ENCODE results near the gene NISCH.

Gene NISCH

DNA sequence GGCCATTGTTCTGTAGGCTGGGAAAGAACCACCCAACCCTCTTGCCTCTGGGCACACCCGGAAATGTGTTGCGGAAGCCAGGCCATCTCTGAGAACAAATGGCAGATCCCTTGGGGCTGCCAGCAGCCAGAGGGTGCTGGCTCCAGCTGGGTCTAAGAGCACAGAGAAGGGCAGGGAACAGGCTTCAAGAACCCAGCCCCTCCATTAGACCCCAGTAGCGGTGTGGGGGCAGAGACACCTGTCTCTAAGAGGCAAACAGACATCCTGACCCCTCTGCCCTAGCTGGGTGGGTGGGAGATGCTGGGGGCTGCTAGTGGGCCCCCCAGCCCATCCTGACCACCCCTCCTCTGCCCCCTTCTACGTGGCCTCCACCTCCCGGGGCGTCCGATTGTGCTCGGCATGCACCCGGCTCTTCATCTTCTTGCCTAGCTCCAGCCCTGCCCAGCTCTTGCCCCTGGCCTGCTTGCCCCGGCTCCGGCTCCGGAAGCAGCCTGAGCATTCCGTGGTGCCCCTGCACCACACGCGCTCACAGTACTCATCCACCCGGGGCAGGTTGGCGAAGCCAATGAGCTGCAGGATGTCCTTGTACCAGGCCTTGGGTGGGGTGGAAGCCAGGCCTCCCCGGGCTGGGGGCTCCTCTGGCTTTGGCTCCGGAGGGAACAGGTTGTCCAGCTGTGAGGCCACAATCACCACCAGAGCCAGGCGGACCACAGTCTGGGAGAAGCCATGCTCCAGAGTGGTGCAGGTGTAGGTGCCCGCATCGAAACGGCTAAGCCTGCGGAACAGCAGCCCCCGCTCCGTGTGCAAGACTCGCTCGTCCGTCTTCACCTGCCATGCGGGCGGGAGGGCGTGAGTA is 19.9 kb upstream of the NISCH start:
- no peak for DNase-seq

DNA sequence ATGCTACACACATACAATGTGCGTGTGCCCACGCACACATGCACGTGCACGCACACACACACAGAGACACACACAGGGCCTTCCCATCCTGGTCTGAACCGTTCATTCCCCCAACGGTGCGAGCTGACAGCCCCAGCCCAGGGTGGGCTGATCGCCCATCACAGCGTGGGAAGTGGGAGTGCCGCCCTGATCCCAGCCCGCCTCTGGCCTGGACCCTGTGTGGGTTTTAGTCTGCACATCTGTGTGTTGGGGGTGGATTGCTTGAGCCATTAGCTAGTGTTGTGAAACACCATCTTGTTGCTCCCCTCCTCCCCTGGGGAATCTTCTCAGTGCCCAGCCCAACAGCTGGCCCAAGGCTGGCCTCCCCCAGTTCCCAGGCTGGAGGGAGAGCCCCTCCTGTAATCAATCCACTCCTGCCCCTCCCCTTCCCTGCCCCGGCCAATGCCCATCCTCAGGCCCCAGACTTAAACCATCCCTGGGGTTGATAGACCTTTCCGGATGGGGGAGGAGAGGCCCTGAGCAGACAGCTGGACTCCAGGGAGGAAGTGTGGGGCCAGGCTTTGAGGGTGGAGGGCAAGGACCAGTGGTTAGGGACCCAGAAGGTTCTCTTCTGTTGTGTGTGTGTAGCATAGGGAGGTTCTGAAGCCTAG is 18.8 kb upstream of the NISCH start:
- no peak for DNase-seq

DNA sequence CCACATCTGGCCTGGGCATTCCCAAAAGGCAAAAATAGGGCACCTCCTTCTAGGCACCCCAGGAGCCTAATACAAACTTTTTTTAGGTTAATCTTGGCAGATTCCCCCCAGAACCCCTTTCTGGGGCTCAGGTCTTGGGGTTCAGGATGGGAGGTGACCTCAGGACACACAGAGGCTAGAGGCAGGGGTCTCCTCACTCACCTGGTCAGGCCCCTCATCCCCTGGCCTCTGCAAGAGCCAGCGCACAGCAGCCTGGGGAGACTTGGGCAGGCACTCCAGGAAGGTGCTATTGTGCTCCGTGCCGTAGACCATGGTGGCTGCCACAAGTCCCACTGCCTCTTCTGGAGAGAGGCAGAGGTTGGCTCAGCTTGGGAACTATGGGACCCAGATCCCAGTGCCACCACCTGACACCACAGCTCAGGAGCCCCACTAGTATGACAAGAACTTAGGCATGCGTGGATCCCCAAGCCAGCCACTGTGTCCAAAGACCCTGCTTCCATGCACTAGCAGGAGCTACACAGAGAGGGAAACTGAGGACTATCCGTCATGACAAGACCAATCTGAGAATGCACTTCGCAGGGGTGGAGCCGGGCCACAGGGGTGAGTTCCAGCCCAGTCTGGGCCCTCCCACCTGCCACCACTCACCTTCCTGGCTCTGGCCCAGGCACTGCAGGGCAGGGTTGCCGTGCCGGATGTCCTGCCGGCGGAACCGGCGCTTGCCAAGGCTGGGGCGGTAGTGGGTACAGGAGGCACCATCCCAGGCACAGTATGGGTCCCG is 17.9 kb upstream of the NISCH start:
- DNase-seq = no peak

DNA sequence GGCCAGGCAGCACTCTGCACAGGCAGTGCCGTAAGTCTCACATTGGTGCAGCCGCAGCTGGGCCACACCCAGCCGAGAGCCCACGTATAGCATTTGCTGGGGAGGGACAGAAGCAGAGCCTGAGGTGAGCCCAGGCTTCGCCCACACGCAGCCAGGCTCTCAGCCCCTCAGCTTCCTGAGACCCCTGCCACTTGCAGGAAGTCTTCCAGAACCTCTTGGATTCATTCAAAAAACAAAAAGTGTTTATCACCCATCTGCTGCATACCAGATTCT is 17.4 kb upstream of the NISCH start:
- no peak for DNase-seq

DNA sequence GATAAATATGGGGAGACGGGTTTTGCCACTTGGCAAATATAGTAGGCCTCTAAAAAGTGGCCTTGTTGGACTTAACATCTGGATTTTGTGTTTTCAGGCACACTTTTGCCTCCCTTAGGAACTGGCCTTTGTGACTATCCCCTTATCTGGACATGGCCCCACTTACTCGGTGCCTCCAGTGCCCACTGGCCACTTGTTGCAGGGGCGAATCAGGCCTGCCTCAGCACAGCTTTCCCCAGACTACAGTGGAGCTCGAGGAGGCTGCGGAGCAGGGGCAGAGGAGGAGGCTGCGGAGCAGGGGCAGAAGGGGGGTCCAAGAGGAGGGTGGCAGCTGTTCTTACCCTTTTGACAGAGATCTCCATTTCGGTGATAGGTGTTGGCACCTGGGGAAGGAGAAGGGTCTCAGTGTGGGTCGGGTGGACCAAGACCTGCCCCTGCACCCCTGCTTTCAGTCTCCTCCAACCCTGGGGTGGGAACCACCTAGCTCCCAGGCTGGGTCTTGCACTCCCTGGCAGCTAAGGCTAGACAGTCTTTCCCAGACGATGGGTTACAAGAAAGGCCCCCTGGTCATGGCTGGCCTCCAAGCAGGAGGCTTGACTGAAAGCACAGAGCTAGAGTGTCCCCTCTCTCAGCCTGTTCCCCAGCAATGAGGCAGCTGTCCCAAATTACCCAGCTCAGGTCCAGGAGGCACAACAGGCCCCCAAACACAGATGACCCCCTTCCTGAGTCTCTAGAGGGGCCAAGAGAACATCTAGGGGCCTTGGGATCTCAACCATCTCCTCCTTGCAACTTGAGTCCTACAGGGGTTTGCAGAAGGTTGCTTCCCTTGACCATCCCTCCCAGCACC is 16.6 kb upstream of the NISCH start:
- no peak for DNase-seq

DNA sequence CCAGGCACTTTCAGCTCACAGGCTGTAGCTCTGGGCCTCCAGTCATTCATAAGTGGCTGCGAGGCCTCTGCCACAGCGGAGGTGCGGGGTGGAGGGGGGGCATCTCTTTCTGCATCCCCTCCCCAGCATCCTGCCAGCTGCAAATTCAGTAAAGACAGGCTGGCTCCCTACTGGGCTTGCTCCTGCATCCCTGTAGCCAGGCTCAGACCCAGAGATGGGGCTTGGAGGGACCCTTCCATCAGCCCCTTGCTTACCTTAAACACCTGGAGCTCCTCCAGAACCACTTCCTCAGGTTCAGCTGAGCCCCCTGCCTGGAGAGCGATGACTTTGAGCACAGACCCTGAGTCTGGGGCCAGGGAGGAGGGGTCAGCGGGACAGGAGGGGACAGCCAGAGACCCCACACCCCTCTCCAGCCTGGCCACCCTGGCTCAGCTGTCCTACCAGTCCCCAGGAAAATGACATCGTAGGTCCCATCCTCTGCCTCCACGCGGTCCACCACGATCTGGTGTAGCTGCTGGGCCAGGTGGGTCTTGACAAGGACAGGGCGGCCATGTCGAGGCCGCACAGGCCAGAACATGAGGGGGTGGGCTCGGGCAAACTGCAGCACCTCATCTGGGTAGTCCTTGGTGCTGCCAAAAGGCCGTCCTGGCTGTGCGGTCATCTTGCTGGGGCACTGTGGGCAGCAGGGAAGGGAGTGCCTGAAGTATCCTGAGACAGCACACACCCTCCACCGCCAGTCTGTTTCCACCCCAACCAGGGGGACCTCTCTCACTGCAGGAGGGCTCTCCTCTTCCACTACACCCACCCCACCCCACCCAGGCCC is 15.8 kb upstream of the NISCH start:
- DNase-seq = no peak

DNA sequence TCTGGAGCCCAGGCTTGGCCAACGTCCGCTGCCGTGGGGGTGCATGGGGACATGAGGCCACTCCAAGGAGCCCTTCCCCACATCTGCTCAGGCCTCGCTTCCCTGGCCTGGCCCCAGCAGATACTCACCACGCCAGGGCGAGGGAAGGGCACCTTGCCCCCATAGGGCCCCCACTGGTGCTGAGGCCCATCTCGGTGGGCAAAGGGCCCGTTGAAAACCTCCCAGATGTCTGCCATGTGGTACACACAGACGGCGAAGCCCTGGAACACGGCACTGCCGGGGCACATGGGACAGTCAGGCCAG is 15.2 kb upstream of the NISCH start:
- DNase-seq = no peak

DNA sequence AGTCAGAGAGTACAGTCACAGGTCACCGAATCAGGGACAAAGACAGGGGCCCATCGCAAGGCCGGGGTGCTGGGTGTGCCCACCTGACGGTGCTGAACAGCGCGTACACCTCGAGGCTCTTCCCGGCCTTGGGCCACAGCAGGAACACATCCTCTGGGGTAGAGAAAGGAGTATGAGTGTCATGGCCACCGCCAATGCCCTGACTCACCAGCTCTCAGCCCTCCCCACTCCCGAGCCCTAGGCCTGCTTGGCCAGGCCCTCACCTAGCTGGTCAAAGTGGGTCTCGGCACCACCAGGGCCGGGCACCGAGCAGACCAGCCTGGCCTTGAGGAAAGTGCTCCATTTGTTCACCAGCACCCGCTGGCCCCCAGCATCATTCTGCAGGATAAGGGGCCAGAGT is 14.7 kb upstream of the NISCH start:
- DNase-seq = no peak

DNA sequence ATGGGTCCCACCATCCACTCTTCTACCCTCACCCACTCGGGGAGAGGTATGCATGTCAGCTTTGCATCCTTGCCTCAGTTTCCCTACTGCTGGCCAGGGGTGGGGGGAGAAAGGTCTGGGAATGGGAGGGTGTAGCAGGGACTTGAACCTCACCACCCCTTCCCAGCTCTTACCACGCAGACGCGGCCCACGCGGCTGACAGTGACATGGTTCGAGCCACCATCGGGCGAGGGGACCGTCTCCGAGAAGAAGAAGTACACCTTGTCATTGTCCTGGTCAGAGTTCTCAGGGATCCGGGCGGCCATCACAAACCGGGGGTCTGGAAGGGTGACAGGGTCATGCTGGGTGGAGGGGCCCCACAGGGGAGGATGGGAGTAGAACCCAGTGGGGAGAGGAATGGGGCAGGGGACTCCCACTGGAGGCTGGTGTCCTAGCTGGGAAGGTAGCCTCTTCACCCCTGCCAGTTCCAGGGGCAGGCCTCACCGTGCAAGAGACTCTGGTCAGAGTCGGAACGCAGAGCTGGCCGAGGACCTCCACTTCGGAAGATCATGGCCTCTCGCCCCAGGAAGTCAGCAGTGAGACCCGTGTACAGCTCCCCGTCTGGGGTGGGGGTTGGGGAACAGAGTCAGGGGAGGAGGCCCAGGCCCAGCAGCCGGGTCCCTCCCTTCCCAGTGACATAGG is 14.2 kb upstream of the NISCH start:
- DNase-seq = no peak

DNA sequence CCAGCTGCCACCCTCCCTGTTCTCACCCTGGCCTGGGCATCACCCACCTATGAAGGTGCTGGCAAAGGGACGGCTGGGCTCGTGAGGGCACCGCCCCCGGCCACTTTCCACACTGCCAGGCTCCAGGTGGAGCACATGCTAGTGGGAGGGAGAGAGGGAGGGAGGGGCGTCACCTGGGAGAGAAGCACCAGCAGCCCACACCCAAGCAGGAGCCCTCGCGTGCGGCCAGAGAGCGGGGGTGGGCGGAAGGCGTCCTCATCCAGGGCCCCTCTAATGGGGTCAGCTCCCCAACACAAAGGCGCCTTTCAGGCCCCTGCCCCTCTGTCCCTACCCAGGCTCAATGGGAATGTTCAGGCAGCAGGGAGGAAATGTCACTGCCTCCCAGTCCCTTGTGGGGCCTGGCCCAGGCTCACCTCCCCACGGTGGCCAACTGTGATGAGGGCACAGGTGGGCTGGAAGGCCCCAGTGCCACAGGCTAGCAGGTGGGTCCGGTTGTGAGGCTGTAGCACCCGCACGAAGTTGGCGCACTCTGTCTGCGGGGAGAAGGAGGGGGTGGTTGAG is 13.6 kb upstream of the NISCH start:
- DNase-seq = no peak

DNA sequence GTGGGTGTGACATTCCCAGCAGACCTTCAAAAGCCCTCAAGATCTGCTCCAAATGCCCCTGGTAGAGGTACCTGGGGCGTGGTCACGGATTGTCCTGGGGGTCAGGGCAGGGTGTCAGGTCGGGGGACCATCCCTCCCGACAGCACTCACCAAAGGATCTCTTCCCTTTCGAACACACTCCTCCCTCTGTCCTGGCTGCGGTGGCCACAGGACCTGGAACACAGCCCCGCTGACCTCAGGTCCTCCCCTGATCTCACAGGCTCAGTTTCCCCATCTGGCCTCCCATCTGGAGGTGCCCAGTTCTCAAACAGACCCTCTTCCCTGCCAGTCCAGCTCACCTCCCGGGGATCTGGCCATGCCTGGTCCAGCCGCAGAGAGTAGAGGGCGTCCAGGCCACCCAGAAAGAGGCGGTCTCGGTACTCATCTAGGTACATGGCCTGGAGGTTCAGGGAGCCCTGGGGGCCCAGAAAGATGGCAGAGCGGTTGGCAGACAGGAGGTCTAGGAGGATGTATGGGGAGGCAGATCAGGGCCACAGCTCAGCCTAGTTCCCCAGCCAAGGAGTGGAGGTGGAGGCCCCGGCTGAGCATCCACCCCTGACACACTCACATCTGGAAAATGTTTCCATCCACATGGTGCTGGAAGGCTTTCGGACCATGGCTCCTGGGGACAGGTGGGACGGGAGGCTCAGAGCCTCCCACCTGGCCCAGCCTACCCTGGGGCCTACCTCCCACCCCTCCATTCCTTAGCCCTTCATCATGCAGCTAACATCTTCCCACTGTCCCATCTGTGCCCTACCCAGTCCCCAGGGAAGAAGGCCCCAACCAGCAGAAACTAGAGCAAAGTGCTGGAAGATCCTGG is 12.8 kb upstream of the NISCH start:
- no peak for DNase-seq

DNA sequence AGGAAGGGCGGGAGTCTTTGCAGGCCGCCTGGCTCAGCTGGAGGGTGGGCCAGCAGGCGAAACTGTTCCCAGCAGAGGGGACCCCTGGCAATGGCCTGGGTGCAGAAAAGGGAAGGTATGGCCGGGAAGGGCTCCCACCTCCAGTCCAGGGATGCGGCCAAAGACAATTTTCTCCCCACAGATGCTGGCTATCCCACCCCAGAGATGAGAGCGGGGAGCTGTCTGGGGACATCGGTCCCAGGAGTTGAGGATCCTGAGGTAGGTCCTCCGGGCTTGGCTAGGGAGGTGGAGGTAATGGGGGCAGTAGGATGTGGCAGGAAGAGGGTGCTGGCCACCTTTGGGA is 12.2 kb upstream of the NISCH start:
- DNase-seq = no peak

DNA sequence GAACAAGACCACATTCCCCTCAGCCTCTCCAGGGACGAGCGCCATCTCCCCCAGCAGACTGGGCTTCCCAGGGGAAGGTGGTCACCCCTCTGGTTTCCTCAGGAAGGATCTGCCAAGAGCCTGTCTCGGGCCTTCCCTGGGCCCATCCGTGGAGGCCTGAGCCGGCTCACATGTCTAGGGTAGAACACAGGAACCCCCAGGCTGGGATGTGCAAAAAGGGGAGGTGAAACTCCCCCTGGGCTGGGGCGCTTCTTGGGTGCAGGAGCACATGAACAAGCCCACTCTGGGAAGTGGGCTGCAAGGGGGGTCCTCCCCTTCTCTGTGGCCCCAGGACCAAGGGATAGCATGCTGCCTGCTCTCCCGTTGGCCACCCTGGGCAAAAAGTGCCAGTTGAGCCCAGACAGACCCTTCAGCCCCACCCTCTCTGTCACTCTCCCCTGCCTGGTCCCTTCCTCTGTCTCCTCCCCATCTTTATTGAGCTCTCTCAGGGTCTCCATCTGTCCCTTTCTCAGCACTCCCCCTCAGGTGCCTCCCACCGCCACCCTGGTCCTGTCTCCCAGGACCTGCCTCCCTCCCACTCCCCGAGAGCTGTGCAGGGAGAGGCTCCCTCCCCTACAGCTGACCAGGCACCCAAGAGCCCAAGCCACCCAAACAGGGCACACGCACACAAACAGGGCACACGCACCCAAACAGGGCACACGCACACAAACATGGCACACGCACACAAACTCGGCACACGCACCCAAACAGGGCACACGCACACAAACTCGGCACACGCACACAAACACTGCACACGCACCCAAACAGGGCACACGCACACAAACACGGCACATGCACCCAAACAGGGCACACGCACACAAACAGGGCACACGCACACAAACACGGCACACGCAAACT is 11.4 kb upstream of the NISCH start:
- no peak for DNase-seq

DNA sequence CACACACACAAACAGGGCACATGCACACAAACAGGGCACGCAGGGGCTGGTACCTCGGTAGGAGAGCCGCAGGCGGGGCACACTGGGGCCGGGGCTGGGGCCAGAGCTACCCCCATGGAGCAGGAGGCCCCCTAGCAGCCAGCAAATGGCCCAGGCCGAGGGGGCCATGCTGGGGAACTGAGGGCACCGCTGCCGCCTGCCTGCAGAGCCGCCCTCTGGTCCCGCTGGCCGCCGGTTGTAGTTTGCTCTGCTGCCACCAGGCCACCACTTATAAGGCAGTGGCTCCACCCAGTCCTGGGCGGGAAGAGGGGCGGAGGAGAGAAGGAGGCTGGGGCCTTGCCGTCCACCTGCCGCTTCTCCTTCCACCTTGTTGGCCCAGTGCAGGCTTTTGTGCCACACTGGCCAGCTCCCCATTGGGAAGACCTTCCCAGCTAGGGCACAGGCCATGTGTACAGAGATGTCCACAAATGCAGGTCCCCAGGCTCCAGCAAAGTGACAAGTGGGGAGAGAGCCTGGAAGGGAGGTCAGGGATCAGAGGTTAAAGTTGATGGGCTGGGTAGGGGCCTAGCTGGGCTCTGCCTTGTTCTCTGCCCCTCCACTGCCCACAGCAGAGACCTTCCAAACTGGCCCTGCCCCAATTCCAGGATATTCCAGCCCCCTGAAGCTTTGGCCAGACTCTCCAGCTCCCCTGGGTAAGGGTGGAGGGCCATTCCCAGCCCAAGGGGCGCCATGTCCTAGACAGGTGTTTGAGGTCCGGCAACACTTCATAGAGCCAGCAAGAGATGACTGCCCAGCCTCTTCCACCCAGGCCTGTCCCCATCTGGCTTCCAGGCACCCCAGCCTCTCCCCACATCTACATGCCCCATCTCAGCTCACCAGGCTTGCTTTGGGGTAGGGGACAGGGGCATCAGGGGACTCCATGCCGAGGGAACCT is 10.3 kb upstream of the NISCH start, which contains the start of gene SEMA3G:
SEMA3G (minus strand) TSS at position 244 of the 934 bp plus-strand sequence; CDS start at position 168, 76 bp downstream.
- peak; percentile 80 for DNase-seq

DNA sequence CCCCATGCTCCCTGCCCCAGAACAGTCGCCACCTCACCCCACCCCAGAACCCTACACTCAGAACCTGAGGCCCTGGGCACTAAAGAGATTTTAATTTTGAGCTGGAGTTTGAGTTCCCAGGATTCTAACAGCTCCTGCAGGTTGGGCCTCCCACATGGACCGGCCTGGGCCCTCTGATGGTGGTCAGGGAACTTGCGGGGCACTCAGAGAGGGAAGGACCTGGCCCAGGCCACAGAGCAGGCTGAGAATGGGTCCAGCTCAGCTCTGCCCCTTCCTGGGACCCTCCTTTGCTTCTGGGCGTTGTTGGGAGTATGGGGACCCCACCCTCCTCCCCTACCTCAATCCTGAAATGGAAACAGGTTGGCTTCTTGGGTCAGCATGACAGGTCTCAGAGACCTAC is 9.4 kb upstream of the NISCH start:
- DNase-seq = no peak

DNA sequence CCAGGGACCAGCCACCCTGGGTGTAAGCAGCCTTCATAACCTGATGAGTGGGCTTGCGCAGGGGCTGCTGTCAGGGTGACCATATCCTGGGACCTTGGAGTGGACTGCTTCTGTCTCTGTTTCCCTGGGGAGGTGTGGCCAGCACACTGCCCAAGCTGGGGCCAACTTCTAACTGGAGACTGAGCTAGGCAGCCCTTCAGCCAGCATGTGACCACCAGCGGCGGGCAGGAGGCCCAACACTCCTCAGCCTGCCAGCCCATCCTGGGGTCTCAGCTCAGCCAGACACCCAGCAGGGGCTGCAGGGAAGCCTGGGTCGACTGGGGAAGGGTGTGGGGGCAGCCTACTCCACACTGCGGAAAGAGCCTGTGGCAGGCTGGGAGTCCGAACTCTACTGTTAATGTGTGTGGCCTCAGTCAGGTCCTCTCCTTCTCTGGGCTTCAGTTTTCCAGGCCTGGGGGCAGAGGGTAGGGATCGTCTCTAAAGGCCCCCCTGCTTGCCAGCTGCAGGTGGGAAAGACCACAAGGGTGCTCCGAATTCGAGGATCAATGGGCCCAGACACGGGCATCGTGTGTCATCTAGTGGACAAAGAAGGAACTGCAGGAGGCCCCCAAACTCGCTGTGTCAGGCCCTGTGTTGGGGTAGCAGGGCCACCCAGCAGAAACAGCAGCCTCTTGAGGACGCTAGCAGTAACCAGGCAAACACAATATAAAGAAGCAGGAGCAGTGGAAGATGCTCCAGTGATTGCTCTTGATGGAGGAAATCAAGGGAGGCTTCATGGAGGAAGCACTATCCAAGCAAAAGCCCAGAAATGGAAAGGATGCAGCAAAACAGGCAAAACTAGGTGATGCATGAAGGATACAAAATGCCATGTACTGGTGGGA is 8.5 kb upstream of the NISCH start:
- peak; percentile 72 for DNase-seq
